B cell (primary cell): Measurements from ENCODE around the gene RNF17. TPM values are rescaled to one million over a fixed set of nuclear protein-coding genes. Genes with fewer than 3 reads are reported as not detected.

Source experiments
- ATAC-seq: fragments of 200-7000 bp; cut with Tn5 transposase; one replicate; pipeline ENCODE4 v1.10.0; 2021; ENCODE audit warnings: low read depth, mild to moderate bottlenecking, moderate number of reproducible peaks, moderate library complexity
- CTCF ChIA-PET: fragments of 350-600 bp; sonication (Branson Sonifier 250); formaldehyde crosslinking; loops from one replicate; lab custom pipeline; 2021; ENCODE audit warnings: antibody characterized with exemption, inconsistent platforms; lab: Charles Lee
- POLR2A ChIA-PET: fragments of 350-600 bp; sonication (Branson Sonifier 250); formaldehyde crosslinking; loops from one replicate; lab custom pipeline; 2021; ENCODE audit warnings: antibody characterized with exemption; lab: Charles Lee
- DNase-seq: peaks from one replicate; pipeline ENCODE4 v3.0.0; 2013
- H2AFZ ChIP-seq: 2 replicates; pipeline ENCODE4 v1.6.1; 2012; ENCODE audit warnings: mild to moderate bottlenecking, low read depth, low read length; ENCODE audit not compliant: insufficient read depth, poor library complexity, severe bottlenecking
- H3K27ac ChIP-seq, 2 donors: 1 replicate in 1 of 2; 2 replicates in 1 of 2; pipeline ENCODE4 v1.5.1; 2012 to 2013; ENCODE audit warnings: low read length in 2 of 2, mild to moderate bottlenecking in 2 of 2, moderate library complexity in 1 of 2
- H3K27me3 ChIP-seq, 4 experiments: fragments of 200-600 bp in 1 of 4; sonication (generic) in 1 of 4; replicated peaks in 1 of 4; 1 replicate in 2 of 4; 2 replicates in 2 of 4; pipeline versions ENCODE4 v1.6.1 to v1.7.0; 2013 to 2016; ENCODE audit warnings: low read length in 3 of 4, mild to moderate bottlenecking in 2 of 4, mixed read lengths in 1 of 4, moderate library complexity in 1 of 4; ENCODE audit not compliant: insufficient read depth in 4 of 4, control insufficient read depth in 3 of 4; ENCODE audit errors: control extremely low read depth in 1 of 4
- H3K36me3 ChIP-seq, 2 experiments: replicated peaks in 1 of 2; 1 replicate in 1 of 2; 2 replicates in 1 of 2; pipeline versions ENCODE4 v1.6.1 to v1.7.1; 2013; ENCODE audit warnings: low read length in 1 of 2; ENCODE audit not compliant: insufficient read depth in 2 of 2, control insufficient read depth in 1 of 2; ENCODE audit errors: control extremely low read depth in 1 of 2, extremely low read depth in 1 of 2
- H3K4me1 ChIP-seq, 2 donors: fragments of 200-600 bp in 1 of 2; sonication (generic) in 1 of 2; 1 replicate in 1 of 2; 2 replicates in 1 of 2; pipeline versions ENCODE4 v1.5.1 to v1.6.1; 2013 to 2017; ENCODE audit warnings: low read length in 2 of 2; ENCODE audit not compliant: control insufficient read depth in 2 of 2, insufficient read depth in 2 of 2
- H3K4me2 ChIP-seq: replicated peaks from 2 replicates; pipeline ENCODE3; 2012; ENCODE audit warnings: mild to moderate bottlenecking, low read depth, low read length; ENCODE audit not compliant: poor library complexity, severe bottlenecking
- H3K4me3 ChIP-seq, 5 experiments: fragments of 200-600 bp in 1 of 5; sonication (generic) in 1 of 5; 1 replicate in 3 of 5; 2 replicates in 2 of 5; pipeline versions ENCODE4 v1.5.1 to v1.7.0; 2011 to 2016; ENCODE audit warnings: low read length in 4 of 5, mild to moderate bottlenecking in 4 of 5, low read depth in 2 of 5, control low read depth in 1 of 5, moderate library complexity in 1 of 5; ENCODE audit not compliant: insufficient read depth in 1 of 5; ENCODE audit errors: control extremely low read depth in 1 of 5, extremely low read depth in 1 of 5
- H3K79me2 ChIP-seq: fragments of 200-600 bp; sonication (generic); one replicate; pipeline ENCODE4 v1.6.0; 2016; ENCODE audit warnings: low read length; ENCODE audit not compliant: control insufficient read depth, insufficient read depth
- H3K9ac ChIP-seq: fragments of 200-600 bp; sonication (generic); 2 replicates; pipeline ENCODE4 v1.6.1; 2017; ENCODE audit warnings: mild to moderate bottlenecking, low read length, moderate library complexity
- H3K9me3 ChIP-seq, 3 donors: one replicate each; pipeline versions ENCODE4 v1.6.1 to v1.7.1; 2013; ENCODE audit warnings: low read length in 2 of 3; ENCODE audit not compliant: control insufficient read depth in 2 of 3, insufficient read depth in 1 of 3; ENCODE audit errors: control extremely low read depth in 1 of 3
- H4K20me1 ChIP-seq: 2 replicates; pipeline ENCODE4 v1.6.0; 2012; ENCODE audit warnings: mild to moderate bottlenecking, low read length; ENCODE audit not compliant: insufficient read depth, control insufficient read depth, poor library complexity, severe bottlenecking
- H3K27ac Mint-ChIP-seq: one replicate; pipeline ENCODE4 v1.8.0; 2021; ENCODE audit warnings: mixed read lengths
- H3K27me3 Mint-ChIP-seq: one replicate; pipeline ENCODE4 v1.8.0; 2021; ENCODE audit warnings: mixed read lengths
- H3K4me1 Mint-ChIP-seq: one replicate; pipeline ENCODE4 v1.8.0; 2021; ENCODE audit warnings: mixed read lengths
- H3K4me3 Mint-ChIP-seq: one replicate; pipeline ENCODE4 v1.8.0; 2021; ENCODE audit warnings: mixed read lengths
- H3K9me3 Mint-ChIP-seq: one replicate; pipeline ENCODE4 v1.8.0; 2022; ENCODE audit warnings: mixed read lengths; ENCODE audit not compliant: insufficient read depth
- CTCF ChIP-seq: fragments of 200-600 bp; IDR thresholded peaks from one replicate; pipeline ENCODE4 v1.8.0; 2022; ENCODE audit warnings: antibody characterized with exemption, mild to moderate bottlenecking
- EZH2 ChIP-seq: IDR thresholded peaks from 2 replicates; pipeline ENCODE4 v1.6.1; 2012; ENCODE audit warnings: borderline replicate concordance, low read depth, mild to moderate bottlenecking, moderate library complexity, low read length; ENCODE audit not compliant: insufficient read depth, poor library complexity, severe bottlenecking
- WGBS: methylation state at CpG from one replicate; pipeline ENCODE4 v1.1.5; 2013; ENCODE audit warnings: missing lambda C conversion rate; ENCODE audit not compliant: insufficient coverage; 5-methylcytosine and 5-hydroxymethylcytosine counted together
- intact Hi-C: fragments of 100-400 bp; cut with micrococcal nuclease; formaldehyde crosslinking; loops from one replicate; pipeline ENCODE4 v1.10.0; 2022
- polyA plus RNA-seq: library from polyadenylated mRNA; depleted of rRNA; stranded (reverse); fragments of >200 nt; gene quantifications from 2 replicates; pipeline ENCODE4 v1.2.3, GENCODE V29; 2012
- total RNA-seq, 2 donors: library from RNA; stranded (reverse); fragments of 120-200 nt in 1 of 2; gene quantifications; 1 replicate in 1 of 2; 2 replicates in 1 of 2; pipeline versions ENCODE4 v1.2.3 to v1.2.4, GENCODE V29; 2013 to 2022

RNF17 gene
- total and polyA plus RNA-seq, 2 donors (not counting 1 experiment from before 2014, with no cell fraction given) = 0.12 TPM; not detected in 1

GRCh38 chr13:24899601-24900000, 135.6 kb downstream of the RNF17 start:
- Histone ChIP-seq H4K20me1 (no peaks in the 10 kb centered on the region), H3K27me3 (no peaks in the 10 kb centered on the region), H3K4me2 (no peak overlapping the region), H2AFZ (no peak overlapping the region), H3K4me3 (no peak overlapping the region), H3K27ac (no peak overlapping the region), H3K79me2 (no peaks in the 10 kb centered on the region), H3K4me1 (peaks cover 0 to 3% of the 10 kb centered on the region in 2 donors), H3K9ac (no peak overlapping the region), H3K9me3 (no peaks in the 10 kb centered on the region), H3K36me3 (peaks cover 0 to 5% of the 10 kb centered on the region in 2 experiments)
- 96% methylated on average over 3 of the region's 5 CpGs for WGBS
- Mint-ChIP-seq H3K4me3 (no peak overlapping the region), H3K27ac (no peak overlapping the region), H3K9me3 (no peaks in the 10 kb centered on the region), H3K4me1 (peaks cover 7% of the 10 kb centered on the region), H3K27me3 (no peaks in the 10 kb centered on the region)
- DNase-seq (no peak), ATAC-seq (no peak)
- no peak for TF ChIP-seq EZH2
- no peak for TF ChIP-seq CTCF
- intact Hi-C loops = no loop called here
- CTCF ChIA-PET = no interaction called here
- POLR2A ChIA-PET = no interaction called here

DNA sequence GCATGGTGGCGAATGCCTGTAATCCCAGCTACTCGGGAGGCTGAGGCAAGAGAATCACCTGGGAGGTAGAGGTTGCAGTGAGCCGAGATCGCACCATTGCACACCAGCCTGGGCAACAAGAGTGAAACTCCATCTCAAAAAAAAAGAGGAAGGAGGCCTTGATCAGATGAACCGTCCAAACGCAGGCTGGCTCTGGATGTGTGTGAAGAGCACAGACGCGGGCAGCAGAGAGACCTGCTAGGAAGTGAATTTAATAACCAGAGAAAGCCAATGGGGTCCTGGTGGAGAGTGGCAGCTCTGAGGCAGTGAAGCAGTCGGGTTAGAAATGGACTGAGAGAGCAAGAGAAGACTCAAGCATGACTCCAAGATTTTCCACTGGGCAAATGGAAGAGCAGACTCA, 136.5 kb downstream of the RNF17 start:
- H3K9me3 ChIP-seq = no peaks in the 10 kb centered on the region
- H3K27ac Mint-ChIP-seq = no peak overlapping the region
- no peaks in the 10 kb centered on the region for H3K79me2 ChIP-seq
- intact Hi-C loops = no loop called here
- H3K4me1 Mint-ChIP-seq = peaks cover 7% of the 10 kb centered on the region
- POLR2A ChIA-PET = no interaction called here
- no peak overlapping the region for H3K9ac ChIP-seq
- H3K4me2 ChIP-seq = no peak overlapping the region
- DNase-seq (peak; percentile 34), ATAC-seq (peak; percentile 63)
- no peaks in the 10 kb centered on the region for H3K27me3 Mint-ChIP-seq
- peak overlapping the region; percentile 47 for H2AFZ ChIP-seq
- H3K4me3 Mint-ChIP-seq = no peak overlapping the region
- H4K20me1 ChIP-seq = no peaks in the 10 kb centered on the region
- peaks cover 0 to 3% of the 10 kb centered on the region in 2 donors for H3K4me1 ChIP-seq
- CTCF ChIA-PET = no interaction called here
- peaks cover 1 to 5% of the 10 kb centered on the region in 2 experiments for H3K36me3 ChIP-seq
- no peaks in the 10 kb centered on the region for H3K27me3 ChIP-seq
- TF ChIP-seq EZH2 (no peak), CTCF (no peak)
- no peaks in the 10 kb centered on the region for H3K9me3 Mint-ChIP-seq
- H3K27ac ChIP-seq = no peak overlapping the region
- WGBS = 50% methylated on average over 5 of the region's 9 CpGs
- no peak overlapping the region for H3K4me3 ChIP-seq
